ENCODE results near the gene GDPD5.

GRCh38 chr11:75424396-75424795 lies 101.3 kb downstream of the GDPD5 start:
- TF ChIP-seq CTCF (IDR thresholded peaks at IDR 0.05), result no peak
- TF ChIP-seq ZNF138 (CRISPR knock-in tag; conservative IDR thresholded peaks at IDR 0.05), result no peak
- no peak for TF ChIP-seq TCF7 (CRISPR knock-in tag; IDR thresholded peaks at IDR 0.05; ENCODE audit: low read depth)
- no peak for TF ChIP-seq ZNF281 (CRISPR knock-in tag; IDR thresholded peaks at IDR 0.05)
- TF ChIP-seq MLX (CRISPR knock-in tag; IDR thresholded peaks at IDR 0.05), result no peak
- TF ChIP-seq RELA (CRISPR knock-in tag; IDR thresholded peaks at IDR 0.05; ENCODE audit: borderline replicate concordance), result no peak
- TF ChIP-seq NR2C2 (CRISPR knock-in tag; IDR thresholded peaks at IDR 0.05), result no peak
- no peak for TF ChIP-seq MAX (CRISPR knock-in tag; IDR thresholded peaks at IDR 0.05)
- no peak for TF ChIP-seq MYBL2 (CRISPR knock-in tag; IDR thresholded peaks at IDR 0.05)
